ENCODE measurements around the gene ARL3.

- TF ChIP-seq, protein P1, sequence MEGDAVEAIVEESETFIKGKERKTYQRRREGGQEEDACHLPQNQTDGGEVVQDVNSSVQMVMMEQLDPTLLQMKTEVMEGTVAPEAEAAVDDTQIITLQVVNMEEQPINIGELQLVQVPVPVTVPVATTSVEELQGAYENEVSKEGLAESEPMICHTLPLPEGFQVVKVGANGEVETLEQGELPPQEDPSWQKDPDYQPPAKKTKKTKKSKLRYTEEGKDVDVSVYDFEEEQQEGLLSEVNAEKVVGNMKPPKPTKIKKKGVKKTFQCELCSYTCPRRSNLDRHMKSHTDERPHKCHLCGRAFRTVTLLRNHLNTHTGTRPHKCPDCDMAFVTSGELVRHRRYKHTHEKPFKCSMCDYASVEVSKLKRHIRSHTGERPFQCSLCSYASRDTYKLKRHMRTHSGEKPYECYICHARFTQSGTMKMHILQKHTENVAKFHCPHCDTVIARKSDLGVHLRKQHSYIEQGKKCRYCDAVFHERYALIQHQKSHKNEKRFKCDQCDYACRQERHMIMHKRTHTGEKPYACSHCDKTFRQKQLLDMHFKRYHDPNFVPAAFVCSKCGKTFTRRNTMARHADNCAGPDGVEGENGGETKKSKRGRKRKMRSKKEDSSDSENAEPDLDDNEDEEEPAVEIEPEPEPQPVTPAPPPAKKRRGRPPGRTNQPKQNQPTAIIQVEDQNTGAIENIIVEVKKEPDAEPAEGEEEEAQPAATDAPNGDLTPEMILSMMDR (IDR thresholded peaks at IDR 0.05) = no peak
- no peak for TF ChIP-seq POLR2A (IDR thresholded peaks at IDR 0.05)
Observed at GRCh38 chr10:102718220-102718619, 4.0 kb upstream of the ARL3 start.

Measured in lower leg skin (tissue), 3 donors.